WTC11 (cell line): ENCODE measurements around the gene TMEM154. TPM values are rescaled to one million over a fixed set of nuclear protein-coding genes. Genes with fewer than 3 reads are reported as not detected.
A peak's percentile ranks its signal among the peaks of the same experiment; 100 is the strongest.

Experiments
- ATAC-seq: fragments of 200-7000 bp; cut with Tn5 transposase; 2 replicates; pipeline ENCODE4 v1.10.0; 2021; ENCODE audit warnings: mild to moderate bottlenecking, moderate library complexity
- CTCF ChIA-PET: fragments of 300-600 bp; sonication (Branson Sonifier 250); formaldehyde crosslinking; loops from one replicate; lab custom pipeline; 2021; ENCODE audit warnings: antibody characterized with exemption; lab: Charles Lee
- POLR2A ChIA-PET: fragments of 350-600 bp; sonication (Branson Sonifier 250); formaldehyde crosslinking; loops from one replicate; lab custom pipeline; 2021; ENCODE audit warnings: antibody characterized with exemption; lab: Charles Lee
- DNase-seq: peaks from one replicate; pipeline ENCODE4 v3.0.0; 2021; ENCODE audit warnings: low spot score
- H3K27ac Mint-ChIP-seq: 2 replicates; pipeline ENCODE4 v1.8.0; 2021; ENCODE audit warnings: mixed read lengths
- H3K27me3 Mint-ChIP-seq: 2 replicates; pipeline ENCODE4 v1.8.0; 2021; ENCODE audit warnings: low read depth, mild to moderate bottlenecking, moderate library complexity, mixed read lengths
- H3K36me3 Mint-ChIP-seq: 2 replicates; pipeline ENCODE4 v1.8.0; 2021; ENCODE audit warnings: mixed read lengths
- H3K4me1 Mint-ChIP-seq: 2 replicates; pipeline ENCODE4 v1.8.0; 2022; ENCODE audit warnings: mixed read lengths
- H3K4me3 Mint-ChIP-seq: 2 replicates; pipeline ENCODE4 v1.8.0; 2021; ENCODE audit warnings: mild to moderate bottlenecking, moderate library complexity, mixed read lengths
- H3K9me3 Mint-ChIP-seq: 2 replicates; pipeline ENCODE4 v1.8.0; 2021; ENCODE audit warnings: mixed read lengths
- ATF1 ChIP-seq: sonication (generic); formaldehyde crosslinking; IDR thresholded peaks from 2 replicates; pipeline ENCODE4 v1.8.1; 2023; ENCODE audit warnings: mild to moderate bottlenecking, moderate library complexity, missing genetic modification reagents
- CBFB ChIP-seq: sonication (generic); formaldehyde crosslinking; IDR thresholded peaks from 2 replicates; pipeline ENCODE4 v1.8.1; 2022; ENCODE audit warnings: mild to moderate bottlenecking, low read depth, missing genetic modification reagents
- CREB1 ChIP-seq: sonication (generic); formaldehyde crosslinking; IDR thresholded peaks from 2 replicates; pipeline ENCODE4 v1.8.0; 2023; ENCODE audit warnings: mild to moderate bottlenecking, missing genetic modification reagents
- ETV6 ChIP-seq: sonication (generic); formaldehyde crosslinking; IDR thresholded peaks from 2 replicates; pipeline ENCODE4 v1.8.1; 2022; ENCODE audit warnings: mild to moderate bottlenecking, missing genetic modification reagents
- FOXK1 ChIP-seq: sonication (generic); formaldehyde crosslinking; IDR thresholded peaks from 2 replicates; pipeline ENCODE4 v1.8.0; 2022; ENCODE audit warnings: mild to moderate bottlenecking, moderate library complexity, missing genetic modification reagents
- GABPB1 ChIP-seq: sonication (generic); formaldehyde crosslinking; IDR thresholded peaks from 2 replicates; pipeline ENCODE4 v1.8.1; 2023; ENCODE audit warnings: mild to moderate bottlenecking, missing genetic modification reagents
- HMGA2 ChIP-seq: fragments of 250-450 bp; sonication (Bioruptor Pico); IDR thresholded peaks from 2 replicates; pipeline ENCODE4 v1.4.0; 2021; ENCODE audit warnings: mild to moderate bottlenecking, moderate library complexity
- IRF2 ChIP-seq: sonication (generic); formaldehyde crosslinking; IDR thresholded peaks from 2 replicates; pipeline ENCODE4 v1.8.0; 2022; ENCODE audit warnings: low read depth, missing genetic modification reagents, borderline replicate concordance
- NR2C2 ChIP-seq: sonication (generic); formaldehyde crosslinking; IDR thresholded peaks from 2 replicates; pipeline ENCODE4 v1.8.0; 2022; ENCODE audit warnings: mild to moderate bottlenecking, missing genetic modification reagents
- RELA ChIP-seq: sonication (generic); formaldehyde crosslinking; IDR thresholded peaks from 2 replicates; pipeline ENCODE4 v1.8.1; 2022; ENCODE audit warnings: missing genetic modification reagents, mild to moderate bottlenecking, borderline replicate concordance
- ZNF121 ChIP-seq: sonication (generic); formaldehyde crosslinking; IDR thresholded peaks from 2 replicates; pipeline ENCODE4 v1.8.0; 2023; ENCODE audit warnings: missing genetic modification reagents
- ZNF219 ChIP-seq: sonication (generic); formaldehyde crosslinking; IDR thresholded peaks from 2 replicates; pipeline ENCODE4 v1.8.0; 2023; ENCODE audit warnings: missing genetic modification reagents, mild to moderate bottlenecking, borderline replicate concordance
- ZNF423 ChIP-seq: fragments of 250-450 bp; sonication (Bioruptor Pico); IDR thresholded peaks from 2 replicates; pipeline ENCODE4 v2.1.2; 2022; ENCODE audit warnings: mild to moderate bottlenecking, moderate library complexity
- total RNA-seq: library from RNA; stranded (reverse); gene quantifications from 3 replicates; pipeline ENCODE4 v1.2.3, GENCODE V29; 2021
- TF ChIP-seq, protein P1 (sequence below): sonication (generic); formaldehyde crosslinking; IDR thresholded peaks from 2 replicates; pipeline ENCODE4 v1.8.0; 2023; ENCODE audit warnings: missing genetic modification reagents
- TF ChIP-seq, protein P2 (sequence below): sonication (generic); formaldehyde crosslinking; IDR thresholded peaks from 2 replicates; pipeline ENCODE4 v1.8.1; 2023; ENCODE audit warnings: mild to moderate bottlenecking, missing genetic modification reagents
- TF ChIP-seq, protein P3 (sequence below): sonication (generic); formaldehyde crosslinking; conservative IDR thresholded peaks from 2 replicates; pipeline ENCODE4 v1.8.1; 2023; ENCODE audit warnings: mild to moderate bottlenecking, low read depth, missing genetic modification reagents, moderate library complexity
- TF ChIP-seq, protein P4 (sequence below): sonication (generic); formaldehyde crosslinking; conservative IDR thresholded peaks from 2 replicates; pipeline ENCODE4 v1.8.1; 2022; ENCODE audit warnings: mild to moderate bottlenecking, missing genetic modification reagents
- TF ChIP-seq, protein P5 (sequence below): sonication (generic); formaldehyde crosslinking; IDR thresholded peaks from 2 replicates; pipeline ENCODE4 v1.8.1; 2023; ENCODE audit warnings: mild to moderate bottlenecking, missing genetic modification reagents, moderate library complexity
- TF ChIP-seq, protein P6 (sequence below): fragments of 250-450 bp; sonication (Bioruptor Pico); IDR thresholded peaks from 2 replicates; pipeline ENCODE4 v1.9.0; 2021; ENCODE audit warnings: mild to moderate bottlenecking
- TF ChIP-seq, protein P7 (sequence below): sonication (generic); formaldehyde crosslinking; IDR thresholded peaks from 2 replicates; pipeline ENCODE4 v1.8.0; 2022; ENCODE audit warnings: mild to moderate bottlenecking, missing genetic modification reagents

TMEM154 gene
- total RNA-seq, 1 experiment from 2014 or later: 2.1 TPM

DNA sequence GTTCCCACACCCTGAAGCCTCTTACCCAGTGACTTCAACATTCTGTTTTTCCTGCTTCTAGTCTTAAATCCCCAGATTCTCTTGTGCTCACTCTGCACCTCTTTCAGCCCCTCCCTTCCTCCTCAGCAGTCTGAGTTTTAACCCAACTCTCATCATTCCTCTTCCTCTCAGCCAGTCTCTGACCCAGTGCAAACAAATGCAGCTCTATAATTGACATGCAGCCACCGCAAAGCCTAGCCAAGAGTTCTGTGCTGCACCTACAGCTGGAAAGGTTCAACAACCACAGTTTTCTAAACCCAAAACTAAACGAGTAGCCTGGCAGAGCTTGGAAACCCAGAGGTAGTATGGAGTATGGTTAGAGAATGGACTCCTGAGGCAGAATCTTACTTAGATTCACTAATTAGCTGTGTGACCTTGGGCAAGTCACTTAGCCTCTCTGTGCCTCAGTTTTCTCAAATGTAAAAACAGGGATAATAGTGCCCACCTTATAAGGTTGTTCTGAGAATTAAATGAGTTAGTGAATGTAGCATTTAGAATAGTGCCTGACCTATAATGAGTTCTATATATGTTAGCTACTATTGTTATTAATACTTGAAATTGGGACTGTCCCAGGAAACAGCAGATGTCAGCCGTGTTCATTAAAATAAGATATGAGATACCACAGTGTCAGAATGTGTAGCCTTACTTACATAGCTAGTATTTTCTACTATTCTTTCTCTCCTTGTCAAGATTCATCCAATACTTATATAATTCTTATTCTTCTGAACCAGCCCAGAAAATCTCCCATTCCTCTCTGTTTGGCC is 3.5 kb downstream of the TMEM154 start:
- H3K36me3 Mint-ChIP-seq: no peaks in the 10 kb centered on the region
- TF ChIP-seq NR2C2 (CRISPR knock-in tag) (no peak), ZNF423 (no peak), ZNF121 (CRISPR knock-in tag) (no peak)
- TF ChIP-seq, protein P1, sequence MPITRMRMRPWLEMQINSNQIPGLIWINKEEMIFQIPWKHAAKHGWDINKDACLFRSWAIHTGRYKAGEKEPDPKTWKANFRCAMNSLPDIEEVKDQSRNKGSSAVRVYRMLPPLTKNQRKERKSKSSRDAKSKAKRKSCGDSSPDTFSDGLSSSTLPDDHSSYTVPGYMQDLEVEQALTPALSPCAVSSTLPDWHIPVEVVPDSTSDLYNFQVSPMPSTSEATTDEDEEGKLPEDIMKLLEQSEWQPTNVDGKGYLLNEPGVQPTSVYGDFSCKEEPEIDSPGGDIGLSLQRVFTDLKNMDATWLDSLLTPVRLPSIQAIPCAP: no peak
- TF ChIP-seq, protein P2, sequence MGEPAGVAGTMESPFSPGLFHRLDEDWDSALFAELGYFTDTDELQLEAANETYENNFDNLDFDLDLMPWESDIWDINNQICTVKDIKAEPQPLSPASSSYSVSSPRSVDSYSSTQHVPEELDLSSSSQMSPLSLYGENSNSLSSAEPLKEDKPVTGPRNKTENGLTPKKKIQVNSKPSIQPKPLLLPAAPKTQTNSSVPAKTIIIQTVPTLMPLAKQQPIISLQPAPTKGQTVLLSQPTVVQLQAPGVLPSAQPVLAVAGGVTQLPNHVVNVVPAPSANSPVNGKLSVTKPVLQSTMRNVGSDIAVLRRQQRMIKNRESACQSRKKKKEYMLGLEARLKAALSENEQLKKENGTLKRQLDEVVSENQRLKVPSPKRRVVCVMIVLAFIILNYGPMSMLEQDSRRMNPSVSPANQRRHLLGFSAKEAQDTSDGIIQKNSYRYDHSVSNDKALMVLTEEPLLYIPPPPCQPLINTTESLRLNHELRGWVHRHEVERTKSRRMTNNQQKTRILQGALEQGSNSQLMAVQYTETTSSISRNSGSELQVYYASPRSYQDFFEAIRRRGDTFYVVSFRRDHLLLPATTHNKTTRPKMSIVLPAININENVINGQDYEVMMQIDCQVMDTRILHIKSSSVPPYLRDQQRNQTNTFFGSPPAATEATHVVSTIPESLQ (CRISPR knock-in tag): no peak
- TF ChIP-seq, all 79 proteins: peak for 0
- ChIA-PET POLR2A (interaction anchor here (0.6 kb wide), 1 partner anchor 25 kb away, joined by 3 read pairs; no protein-coding TSS in a partner anchor), CTCF (interaction anchor here (1.9 kb wide), 1 partner anchor 30 kb away, joined by 9 read pairs; no protein-coding TSS in a partner anchor)
- Mint-ChIP-seq H3K27ac (0 out of 2 replicates have a peak overlapping the region, but pooled peaks have one; percentile 5), H3K27me3 (peaks cover 17% of the 10 kb centered on the region), H3K9me3 (no peaks in the 10 kb centered on the region), H3K4me3 (no peak overlapping the region), H3K4me1 (peaks cover 47% of the 10 kb centered on the region)
- DNase-seq (no peak), ATAC-seq (no peak)

DNA sequence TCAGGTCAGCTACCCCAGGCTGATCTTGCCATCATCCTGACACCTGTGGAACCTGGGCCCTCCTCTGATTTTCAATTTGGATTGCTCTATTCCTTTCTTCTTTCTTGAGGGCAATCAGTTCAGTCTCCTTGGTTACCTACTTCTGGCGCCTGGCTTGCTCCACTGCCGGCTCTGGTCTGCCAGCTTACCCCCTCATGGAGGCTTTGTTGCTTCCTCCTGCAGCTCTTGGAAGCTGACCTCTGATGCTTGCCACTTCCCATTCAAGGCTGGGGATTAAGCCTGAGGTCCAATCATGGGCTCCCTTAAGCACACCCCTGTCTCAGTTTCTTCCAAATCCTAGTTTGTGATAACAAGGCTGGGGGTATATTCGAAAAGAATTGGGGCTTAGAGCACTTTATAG is 5.4 kb downstream of the TMEM154 start:
- no peak overlapping the region for H3K27ac Mint-ChIP-seq
- DNase-seq (no peak), ATAC-seq (peak; percentile 36; the same call in 1 of the 2 replicates)
- H3K36me3 Mint-ChIP-seq: no peaks in the 10 kb centered on the region
- peaks cover 9% of the 10 kb centered on the region for H3K27me3 Mint-ChIP-seq
- H3K4me1 Mint-ChIP-seq: peaks cover 34% of the 10 kb centered on the region
- ChIA-PET POLR2A (no interaction called here), CTCF (interaction anchor here (0.9 to 2.3 kb wide), 2 partner anchors 32 to 34 kb away, joined by 3 to 11 read pairs; no protein-coding TSS in a partner anchor)
- H3K9me3 Mint-ChIP-seq: no peaks in the 10 kb centered on the region
- no peak overlapping the region for H3K4me3 Mint-ChIP-seq
- TF ChIP-seq CREB1 (no peak), ZNF219 (CRISPR knock-in tag) (no peak), RELA (CRISPR knock-in tag) (no peak), ETV6 (CRISPR knock-in tag) (no peak), CBFB (CRISPR knock-in tag) (no peak), ATF1 (CRISPR knock-in tag) (no peak), HMGA2 (CRISPR knock-in tag) (no peak), GABPB1 (no peak), IRF2 (CRISPR knock-in tag) (no peak), NR2C2 (CRISPR knock-in tag) (no peak), FOXK1 (CRISPR knock-in tag) (no peak)
- TF ChIP-seq, protein P3, sequence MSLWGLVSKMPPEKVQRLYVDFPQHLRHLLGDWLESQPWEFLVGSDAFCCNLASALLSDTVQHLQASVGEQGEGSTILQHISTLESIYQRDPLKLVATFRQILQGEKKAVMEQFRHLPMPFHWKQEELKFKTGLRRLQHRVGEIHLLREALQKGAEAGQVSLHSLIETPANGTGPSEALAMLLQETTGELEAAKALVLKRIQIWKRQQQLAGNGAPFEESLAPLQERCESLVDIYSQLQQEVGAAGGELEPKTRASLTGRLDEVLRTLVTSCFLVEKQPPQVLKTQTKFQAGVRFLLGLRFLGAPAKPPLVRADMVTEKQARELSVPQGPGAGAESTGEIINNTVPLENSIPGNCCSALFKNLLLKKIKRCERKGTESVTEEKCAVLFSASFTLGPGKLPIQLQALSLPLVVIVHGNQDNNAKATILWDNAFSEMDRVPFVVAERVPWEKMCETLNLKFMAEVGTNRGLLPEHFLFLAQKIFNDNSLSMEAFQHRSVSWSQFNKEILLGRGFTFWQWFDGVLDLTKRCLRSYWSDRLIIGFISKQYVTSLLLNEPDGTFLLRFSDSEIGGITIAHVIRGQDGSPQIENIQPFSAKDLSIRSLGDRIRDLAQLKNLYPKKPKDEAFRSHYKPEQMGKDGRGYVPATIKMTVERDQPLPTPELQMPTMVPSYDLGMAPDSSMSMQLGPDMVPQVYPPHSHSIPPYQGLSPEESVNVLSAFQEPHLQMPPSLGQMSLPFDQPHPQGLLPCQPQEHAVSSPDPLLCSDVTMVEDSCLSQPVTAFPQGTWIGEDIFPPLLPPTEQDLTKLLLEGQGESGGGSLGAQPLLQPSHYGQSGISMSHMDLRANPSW: no peak
- TF ChIP-seq, protein P4, sequence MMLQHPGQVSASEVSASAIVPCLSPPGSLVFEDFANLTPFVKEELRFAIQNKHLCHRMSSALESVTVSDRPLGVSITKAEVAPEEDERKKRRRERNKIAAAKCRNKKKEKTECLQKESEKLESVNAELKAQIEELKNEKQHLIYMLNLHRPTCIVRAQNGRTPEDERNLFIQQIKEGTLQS: no peak
- TF ChIP-seq, protein P5, sequence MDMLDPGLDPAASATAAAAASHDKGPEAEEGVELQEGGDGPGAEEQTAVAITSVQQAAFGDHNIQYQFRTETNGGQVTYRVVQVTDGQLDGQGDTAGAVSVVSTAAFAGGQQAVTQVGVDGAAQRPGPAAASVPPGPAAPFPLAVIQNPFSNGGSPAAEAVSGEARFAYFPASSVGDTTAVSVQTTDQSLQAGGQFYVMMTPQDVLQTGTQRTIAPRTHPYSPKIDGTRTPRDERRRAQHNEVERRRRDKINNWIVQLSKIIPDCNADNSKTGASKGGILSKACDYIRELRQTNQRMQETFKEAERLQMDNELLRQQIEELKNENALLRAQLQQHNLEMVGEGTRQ (CRISPR knock-in tag): no peak
- TF ChIP-seq, protein P6, sequence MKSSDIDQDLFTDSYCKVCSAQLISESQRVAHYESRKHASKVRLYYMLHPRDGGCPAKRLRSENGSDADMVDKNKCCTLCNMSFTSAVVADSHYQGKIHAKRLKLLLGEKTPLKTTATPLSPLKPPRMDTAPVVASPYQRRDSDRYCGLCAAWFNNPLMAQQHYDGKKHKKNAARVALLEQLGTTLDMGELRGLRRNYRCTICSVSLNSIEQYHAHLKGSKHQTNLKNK: no peak
- TF ChIP-seq, protein P7, sequence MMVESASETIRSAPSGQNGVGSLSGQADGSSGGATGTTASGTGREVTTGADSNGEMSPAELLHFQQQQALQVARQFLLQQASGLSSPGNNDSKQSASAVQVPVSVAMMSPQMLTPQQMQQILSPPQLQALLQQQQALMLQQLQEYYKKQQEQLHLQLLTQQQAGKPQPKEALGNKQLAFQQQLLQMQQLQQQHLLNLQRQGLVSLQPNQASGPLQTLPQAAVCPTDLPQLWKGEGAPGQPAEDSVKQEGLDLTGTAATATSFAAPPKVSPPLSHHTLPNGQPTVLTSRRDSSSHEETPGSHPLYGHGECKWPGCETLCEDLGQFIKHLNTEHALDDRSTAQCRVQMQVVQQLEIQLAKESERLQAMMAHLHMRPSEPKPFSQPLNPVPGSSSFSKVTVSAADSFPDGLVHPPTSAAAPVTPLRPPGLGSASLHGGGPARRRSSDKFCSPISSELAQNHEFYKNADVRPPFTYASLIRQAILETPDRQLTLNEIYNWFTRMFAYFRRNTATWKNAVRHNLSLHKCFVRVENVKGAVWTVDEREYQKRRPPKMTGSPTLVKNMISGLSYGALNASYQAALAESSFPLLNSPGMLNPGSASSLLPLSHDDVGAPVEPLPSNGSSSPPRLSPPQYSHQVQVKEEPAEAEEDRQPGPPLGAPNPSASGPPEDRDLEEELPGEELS (CRISPR knock-in tag): no peak
